ENCODE results near the gene EEF2KMT.
"Not testable (repeated sequence)": the region's sequence is repeated elsewhere in the genome, so short reads cannot be mapped to it uniquely, and the experiment has no call there.

EEF2KMT gene

GRCh38 chr16:5097470-5098220, at the start of gene EEF2KMT:
Gene EEF2KMT (minus strand): TSS chr16:5097795. CDS start chr16:5097739, 56 bp downstream.
- H3K36me3 Mint-ChIP-seq: not testable (repeated sequence)
- peaks cover 23% of the 10 kb centered on the region for H3K4me1 Mint-ChIP-seq (ENCODE audit: low read depth)

GRCh38 chr16:5144621-5144956, 47.0 kb upstream of the EEF2KMT start:
- H3K9me3 Mint-ChIP-seq (ENCODE audit: low read depth); H3K4me1 Mint-ChIP-seq (ENCODE audit: low read depth): not testable (repeated sequence)

More at GRCh38 chr16:5097470-5098220, at the start of gene EEF2KMT:
- H3K4me3 Mint-ChIP-seq: peak within 1 kb of the TSS; percentile 93
- not testable (repeated sequence) for H3K27me3 Mint-ChIP-seq; H3K9me3 Mint-ChIP-seq (ENCODE audit: low read depth)
- H3K27ac Mint-ChIP-seq: peak within 1 kb of the TSS; percentile 95

GRCh38 chr16:5143761-5144620, 46.4 kb upstream of the EEF2KMT start:
- H3K36me3 Mint-ChIP-seq: no peaks in the 10 kb centered on the region
- no peak overlapping the region for H3K27ac Mint-ChIP-seq
- H3K9me3 Mint-ChIP-seq (ENCODE audit: low read depth): no peaks in the 10 kb centered on the region
- peaks cover 8% of the 10 kb centered on the region for H3K27me3 Mint-ChIP-seq
- H3K4me1 Mint-ChIP-seq (ENCODE audit: low read depth): no peaks in the 10 kb centered on the region
- H3K4me3 Mint-ChIP-seq: no peak overlapping the region

More at GRCh38 chr16:5144621-5144956, 47.0 kb upstream of the EEF2KMT start:
- H3K27ac Mint-ChIP-seq, H3K36me3 Mint-ChIP-seq, H3K27me3 Mint-ChIP-seq, H3K4me3 Mint-ChIP-seq: not testable (repeated sequence)

DNA sequence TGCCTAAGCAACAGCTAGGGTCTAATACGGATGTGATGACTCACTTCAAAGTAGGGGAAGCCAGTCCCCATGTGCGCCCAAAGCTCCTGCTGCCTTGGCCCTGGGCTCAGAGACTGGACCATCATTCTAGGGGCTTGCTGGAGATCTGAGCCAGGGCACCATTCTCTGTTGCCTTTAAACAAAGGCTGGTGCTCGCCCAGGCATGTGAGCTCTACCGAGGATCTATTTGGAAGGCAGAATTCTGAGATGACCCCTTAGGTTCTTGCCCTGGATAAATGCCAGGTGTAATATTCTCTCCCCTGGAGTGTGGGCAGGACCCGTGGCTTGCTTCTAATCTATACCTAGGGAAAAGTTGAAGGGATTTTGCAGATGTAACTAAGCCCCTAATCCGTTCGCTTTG, 42.6 kb upstream of the EEF2KMT start:
- H3K4me1 Mint-ChIP-seq (ENCODE audit: low read depth); H3K36me3 Mint-ChIP-seq; H3K9me3 Mint-ChIP-seq (ENCODE audit: low read depth); H3K4me3 Mint-ChIP-seq; H3K27ac Mint-ChIP-seq: not testable (repeated sequence)
- H3K27me3 Mint-ChIP-seq: peaks cover 12% of the 10 kb centered on the region

DNA sequence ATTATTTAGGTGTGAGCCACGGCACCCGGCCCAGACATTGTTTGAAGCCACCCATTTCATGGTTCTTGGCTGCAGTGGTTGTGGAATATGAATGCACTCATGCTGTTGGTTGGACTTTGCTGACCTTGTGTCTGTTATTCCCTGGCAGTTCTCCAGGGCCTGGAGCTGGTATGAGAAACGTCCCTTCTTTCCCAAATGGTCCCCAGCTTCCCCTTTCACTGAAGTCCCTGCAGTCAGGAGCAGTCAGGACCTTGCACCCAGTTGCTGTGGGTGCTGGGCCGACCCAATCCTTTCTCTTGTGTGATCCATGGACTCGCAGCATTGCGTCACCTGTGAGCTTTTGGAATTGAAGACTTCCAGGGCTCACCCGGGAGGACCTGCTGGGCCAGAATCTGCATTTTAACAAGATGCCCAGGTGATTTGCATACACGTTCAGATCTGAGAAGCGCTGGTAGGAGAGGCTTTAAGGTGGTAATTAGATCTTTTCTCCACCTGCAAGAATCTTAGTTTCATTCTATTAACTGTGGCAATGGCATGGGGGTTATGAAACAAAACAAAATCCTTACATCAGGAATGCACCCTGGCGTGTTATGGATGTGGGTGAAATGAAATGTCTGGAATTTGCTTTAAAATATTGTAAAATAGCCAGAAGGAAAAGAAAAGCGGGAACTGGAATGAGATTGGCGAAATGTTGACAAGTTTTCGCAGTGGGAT, 37.3 kb upstream of the EEF2KMT start:
- not testable (repeated sequence) for H3K4me3 Mint-ChIP-seq; H3K9me3 Mint-ChIP-seq (ENCODE audit: low read depth); H3K4me1 Mint-ChIP-seq (ENCODE audit: low read depth); H3K27ac Mint-ChIP-seq; H3K36me3 Mint-ChIP-seq
- peaks cover 20% of the 10 kb centered on the region for H3K27me3 Mint-ChIP-seq

GRCh38 chr16:5132915-5133600, 35.5 kb upstream of the EEF2KMT start:
- not testable (repeated sequence) for H3K4me1 Mint-ChIP-seq (ENCODE audit: low read depth); H3K4me3 Mint-ChIP-seq; H3K36me3 Mint-ChIP-seq; H3K27ac Mint-ChIP-seq; H3K9me3 Mint-ChIP-seq (ENCODE audit: low read depth)
- peaks cover 29% of the 10 kb centered on the region for H3K27me3 Mint-ChIP-seq

GRCh38 chr16:5131467-5132004, 33.9 kb upstream of the EEF2KMT start:
- not testable (repeated sequence) for H3K9me3 Mint-ChIP-seq (ENCODE audit: low read depth); H3K36me3 Mint-ChIP-seq; H3K27ac Mint-ChIP-seq; H3K4me3 Mint-ChIP-seq; H3K4me1 Mint-ChIP-seq (ENCODE audit: low read depth)
- peaks cover 29% of the 10 kb centered on the region for H3K27me3 Mint-ChIP-seq

DNA sequence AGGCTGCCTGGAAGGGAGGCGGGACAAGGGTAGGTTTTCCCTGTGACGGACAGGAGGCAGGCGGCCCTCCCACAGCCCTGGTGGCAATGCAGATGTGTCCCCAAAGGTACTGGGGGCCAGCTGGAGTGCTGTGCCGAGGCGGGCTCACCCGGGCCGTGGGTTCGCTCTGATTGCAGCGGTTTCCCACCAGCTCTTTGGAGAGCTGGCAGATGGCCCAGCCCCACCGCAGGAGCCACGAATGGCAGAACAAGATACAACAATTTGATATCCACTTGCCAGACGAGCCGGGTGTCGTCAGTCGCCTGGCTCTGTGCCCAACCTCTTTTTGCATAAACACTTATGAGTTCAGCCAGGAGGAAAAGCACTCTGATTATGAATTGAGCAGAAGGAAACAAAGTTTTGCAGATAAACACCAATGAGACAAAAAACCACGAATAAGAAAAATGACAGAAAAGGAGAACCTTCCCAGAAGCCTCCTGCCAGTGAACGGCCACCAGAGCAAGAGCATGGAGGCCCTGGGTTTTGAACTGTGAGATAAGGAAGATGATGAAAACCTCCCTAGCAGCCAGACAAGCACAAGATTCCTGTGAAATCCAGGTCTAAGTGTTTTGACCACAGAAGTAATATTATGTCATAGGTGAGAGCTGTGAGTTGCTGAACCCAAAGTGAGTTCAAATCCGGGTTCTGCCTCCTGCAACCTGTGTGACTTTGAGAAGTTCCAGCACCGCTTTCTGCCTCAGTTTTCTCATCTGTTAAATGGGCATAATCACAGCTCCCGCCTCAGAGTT, 19.9 kb upstream of the EEF2KMT start:
- not testable (repeated sequence) for H3K36me3 Mint-ChIP-seq; H3K9me3 Mint-ChIP-seq (ENCODE audit: low read depth); H3K27ac Mint-ChIP-seq
- Mint-ChIP-seq H3K27me3 (peaks cover 17% of the 10 kb centered on the region), H3K4me3 (peak overlapping the region; percentile 49), H3K4me1 (ENCODE audit: low read depth) (peaks cover 19% of the 10 kb centered on the region)

DNA sequence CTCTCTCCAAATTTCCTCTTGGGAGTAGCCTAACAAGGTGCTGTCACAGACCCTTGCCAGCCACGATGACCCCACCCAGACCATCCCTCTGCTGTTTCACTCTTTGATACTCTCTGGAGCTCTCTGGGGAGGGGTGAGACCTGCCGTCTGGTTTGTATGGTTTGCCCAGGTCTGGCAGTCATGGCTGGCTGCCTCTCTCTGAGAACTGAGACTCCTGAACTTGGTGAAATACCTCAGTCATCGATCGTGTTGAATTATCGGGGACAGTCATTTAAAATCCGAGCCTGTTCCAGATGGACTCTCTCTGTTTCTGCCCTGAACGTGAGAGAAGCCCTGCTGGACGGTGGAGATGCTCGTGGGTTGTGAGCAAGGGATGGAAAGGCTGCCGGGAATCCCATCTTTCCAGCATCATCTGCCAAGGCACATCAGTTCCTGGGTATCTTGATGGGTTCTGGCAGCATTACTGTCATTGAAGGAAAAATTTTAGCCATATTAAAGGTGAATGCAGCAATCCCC, 19.2 kb upstream of the EEF2KMT start:
- not testable (repeated sequence) for H3K27ac Mint-ChIP-seq, H3K4me3 Mint-ChIP-seq
- H3K27me3 Mint-ChIP-seq: peaks cover 15% of the 10 kb centered on the region

GRCh38 chr16:5110933-5111332, 13.3 kb upstream of the EEF2KMT start:
- H3K9me3 Mint-ChIP-seq (ENCODE audit: low read depth); H3K4me3 Mint-ChIP-seq; H3K27me3 Mint-ChIP-seq; H3K27ac Mint-ChIP-seq; H3K4me1 Mint-ChIP-seq (ENCODE audit: low read depth); H3K36me3 Mint-ChIP-seq: not testable (repeated sequence)

More for the DNA sequence above, 19.2 kb upstream of the EEF2KMT start:
- not testable (repeated sequence) for H3K36me3 Mint-ChIP-seq; H3K9me3 Mint-ChIP-seq (ENCODE audit: low read depth)
- peaks cover 19% of the 10 kb centered on the region for H3K4me1 Mint-ChIP-seq (ENCODE audit: low read depth)

- H3K9me3 Mint-ChIP-seq (ENCODE audit: low read depth): no peaks in the 10 kb centered on the region
These were observed 11.0 kb upstream of the EEF2KMT start for GRCh38 chr16:5108505-5109158.

GRCh38 chr16:5105039-5105438, 7.4 kb upstream of the EEF2KMT start:
- H3K27me3 Mint-ChIP-seq; H3K4me3 Mint-ChIP-seq; H3K4me1 Mint-ChIP-seq (ENCODE audit: low read depth); H3K36me3 Mint-ChIP-seq; H3K27ac Mint-ChIP-seq; H3K9me3 Mint-ChIP-seq (ENCODE audit: low read depth): not testable (repeated sequence)

More at GRCh38 chr16:5108505-5109158, 11.0 kb upstream of the EEF2KMT start:
- no peak overlapping the region for H3K4me3 Mint-ChIP-seq
- H3K27ac Mint-ChIP-seq: no peak overlapping the region
- no peaks in the 10 kb centered on the region for H3K4me1 Mint-ChIP-seq (ENCODE audit: low read depth)
- no peaks in the 10 kb centered on the region for H3K27me3 Mint-ChIP-seq
- H3K36me3 Mint-ChIP-seq: no peaks in the 10 kb centered on the region

DNA sequence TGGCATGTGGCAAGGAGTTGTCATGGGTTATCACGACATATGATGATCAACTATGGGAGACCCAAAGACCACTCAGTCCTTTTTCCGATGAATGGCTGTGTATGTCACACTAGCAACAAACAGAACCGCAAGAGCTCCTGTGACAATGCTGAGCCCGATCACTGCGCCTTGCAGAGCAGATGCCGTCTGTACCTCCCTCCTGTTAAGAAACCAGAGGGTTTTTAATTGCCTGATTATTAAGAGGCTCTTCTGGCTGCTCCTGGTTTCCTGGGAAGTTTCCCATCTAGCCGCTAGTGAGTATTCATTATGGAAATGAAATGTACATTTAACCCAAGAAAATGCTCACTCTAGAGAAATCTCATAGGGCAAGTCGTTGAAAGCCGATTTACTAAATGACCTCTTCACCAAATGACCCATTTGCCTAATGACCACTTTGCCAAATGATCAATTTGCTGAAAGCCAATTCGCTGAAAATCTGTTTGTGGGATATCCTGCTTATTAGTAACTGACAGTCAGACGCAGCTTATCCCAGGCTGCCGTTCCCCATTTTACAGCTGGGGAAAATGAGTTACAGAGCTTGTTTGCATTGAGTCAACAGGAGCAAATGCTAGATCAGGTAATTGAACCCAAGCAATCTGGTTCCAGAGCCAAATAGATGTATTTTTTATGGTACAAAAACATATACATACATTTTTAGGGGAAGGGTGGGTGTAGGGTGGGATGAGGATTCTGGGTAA, 5.9 kb upstream of the EEF2KMT start:
- H3K36me3 Mint-ChIP-seq; H3K9me3 Mint-ChIP-seq (ENCODE audit: low read depth); H3K4me1 Mint-ChIP-seq (ENCODE audit: low read depth); H3K27ac Mint-ChIP-seq; H3K27me3 Mint-ChIP-seq; H3K4me3 Mint-ChIP-seq: not testable (repeated sequence)
